Gastroesophageal sphincter (tissue), 3 donors: ENCODE measurements around the gene ARTN.

Source experiments
- CTCF ChIP-seq, 4 experiments: fragments of 200-600 bp in 2 of 4; fragments of 450-650 bp in 2 of 4; sonication (generic) in 1 of 4; IDR thresholded peaks; one replicate each; pipeline ENCODE4 v1.5.1; 2017 to 2019; ENCODE audit warnings: antibody characterized with exemption in 4 of 4, mild to moderate bottlenecking in 2 of 4, moderate library complexity in 2 of 4
- POLR2A ChIP-seq, 2 donors: fragments of 450-650 bp; IDR thresholded peaks; one replicate each; pipeline ENCODE4 v1.6.1; 2017; ENCODE audit warnings: antibody characterized with exemption in 2 of 2, mild to moderate bottlenecking in 2 of 2, moderate library complexity in 1 of 2
- POLR2AphosphoS5 ChIP-seq: sonication (generic); formaldehyde crosslinking; IDR thresholded peaks from one replicate; pipeline ENCODE4 v1.6.1; 2017; ENCODE audit warnings: antibody characterized with exemption

DNA sequence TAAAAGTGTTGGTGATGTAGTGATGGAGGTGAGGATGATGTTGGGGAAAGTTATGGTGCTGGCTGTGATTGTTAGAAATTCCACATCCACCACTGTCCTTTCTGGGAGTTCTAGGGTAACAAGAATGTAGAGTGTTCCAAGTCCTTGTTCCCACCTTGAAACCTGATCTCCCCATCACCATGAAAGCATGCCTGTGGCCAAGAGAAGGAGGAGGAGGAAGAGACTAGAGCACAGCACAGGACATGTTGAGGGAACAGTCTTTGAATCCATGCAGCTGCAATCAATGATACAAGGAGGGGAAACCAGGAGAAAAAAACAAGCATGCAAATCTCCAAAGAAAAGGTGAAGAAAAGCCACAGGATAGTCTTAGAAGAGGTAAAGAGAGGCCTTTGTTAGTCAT is 45.9 kb upstream of the ARTN start:
- TF ChIP-seq POLR2AphosphoS5 (no peak), CTCF (IDR thresholded peaks at IDR 0.05) (no peak), POLR2A (IDR thresholded peaks at IDR 0.05) (no peak)
